ENCODE results near the gene AURKA. TPM values are rescaled to one million over a fixed set of nuclear protein-coding genes. Genes with fewer than 3 reads are reported as not detected.

Gene AURKA
- total and polyA plus RNA-seq, 9 of the 15 experiments (the other 6 are each of a cell fraction or from before 2014, with no cell fraction given) = 72.7 to 162 (median 113) TPM

- TF ChIP-seq ZBTB9 (CRISPR knock-in tag; IDR thresholded peaks at IDR 0.05) (no peak), FOXK2 (conservative IDR thresholded peaks at IDR 0.05 in 1 of 2, IDR thresholded peaks at IDR 0.05 in 1 of 2; ENCODE audit: low read depth in 2 of 2) (peak; percentile 44 to 58; a peak in 2 of 4 replicates), HMG20A (CRISPR knock-in tag; conservative IDR thresholded peaks at IDR 0.05) (no peak), KHSRP (IDR thresholded peaks at IDR 0.05) (no peak), NFIX (CRISPR knock-in tag; IDR thresholded peaks at IDR 0.05; ENCODE audit: low read depth) (no peak; the same call in 1 of the 2 replicates), CEBPG (CRISPR knock-in tag; IDR thresholded peaks at IDR 0.05) (no peak), CEBPG (tag; conservative IDR thresholded peaks at IDR 0.05 in 1 of 2, IDR thresholded peaks at IDR 0.05 in 1 of 2) (no peak), DNMT1 (IDR thresholded peaks at IDR 0.05) (no peak), JUND (IDR thresholded peaks at IDR 0.05; ENCODE audit: borderline replicate concordance, low read depth, low read length) (no peak), JUND (tag; IDR thresholded peaks at IDR 0.05; ENCODE audit: borderline replicate concordance, low read depth, low read length) (0 out of 3 replicates have a peak, but pooled peaks have one; percentile 32), NUFIP1 (IDR thresholded peaks at IDR 0.05; ENCODE audit: partially characterized antibody) (no peak), CREM (IDR thresholded peaks at IDR 0.05; ENCODE audit: low read depth) (0 out of 2 replicates have a peak, but pooled peaks have one; percentile 14), CCNT2 (IDR thresholded peaks at IDR 0.05; ENCODE audit: borderline replicate concordance, extremely low read depth, insufficient read length, low read depth, low read length) (no peak), SMARCC2 (IDR thresholded peaks at IDR 0.05; ENCODE audit: low read depth) (no peak), HIVEP1 (CRISPR knock-in tag; IDR thresholded peaks at IDR 0.05) (no peak)
- TF ChIP-seq, protein P1, sequence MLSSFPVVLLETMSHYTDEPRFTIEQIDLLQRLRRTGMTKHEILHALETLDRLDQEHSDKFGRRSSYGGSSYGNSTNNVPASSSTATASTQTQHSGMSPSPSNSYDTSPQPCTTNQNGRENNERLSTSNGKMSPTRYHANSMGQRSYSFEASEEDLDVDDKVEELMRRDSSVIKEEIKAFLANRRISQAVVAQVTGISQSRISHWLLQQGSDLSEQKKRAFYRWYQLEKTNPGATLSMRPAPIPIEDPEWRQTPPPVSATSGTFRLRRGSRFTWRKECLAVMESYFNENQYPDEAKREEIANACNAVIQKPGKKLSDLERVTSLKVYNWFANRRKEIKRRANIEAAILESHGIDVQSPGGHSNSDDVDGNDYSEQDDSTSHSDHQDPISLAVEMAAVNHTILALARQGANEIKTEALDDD (IDR thresholded peaks at IDR 0.05) = peak; percentile 81
- TF ChIP-seq, protein P2, sequence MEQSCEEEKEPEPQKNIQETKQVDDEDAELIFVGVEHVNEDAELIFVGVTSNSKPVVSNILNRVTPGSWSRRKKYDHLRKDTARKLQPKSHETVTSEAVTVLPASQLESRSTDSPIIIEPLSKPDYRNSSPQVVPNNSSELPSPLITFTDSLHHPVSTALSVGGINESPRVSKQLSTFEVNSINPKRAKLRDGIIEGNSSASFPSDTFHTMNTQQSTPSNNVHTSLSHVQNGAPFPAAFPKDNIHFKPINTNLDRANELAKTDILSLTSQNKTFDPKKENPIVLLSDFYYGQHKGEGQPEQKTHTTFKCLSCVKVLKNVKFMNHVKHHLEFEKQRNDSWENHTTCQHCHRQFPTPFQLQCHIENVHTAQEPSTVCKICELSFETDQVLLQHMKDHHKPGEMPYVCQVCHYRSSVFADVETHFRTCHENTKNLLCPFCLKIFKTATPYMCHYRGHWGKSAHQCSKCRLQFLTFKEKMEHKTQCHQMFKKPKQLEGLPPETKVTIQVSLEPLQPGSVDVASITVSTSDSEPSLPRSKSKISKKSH (CRISPR knock-in tag; IDR thresholded peaks at IDR 0.05) = no peak
Measured at GRCh38 chr20:56427797-56428196, 35.8 kb upstream of the AURKA start (continued).

All from K562 (cell line).